Adipocyte (in vitro differentiated cells): ENCODE measurements around the gene PLEKHH1.

Experiments used
- DNase-seq: peaks from one replicate; pipeline ENCODE4 v3.0.0-alpha.2; 2015; ENCODE audit warnings: low read depth
- H3K27me3 ChIP-seq: replicated peaks from 2 replicates; pipeline ENCODE4 v1.7.0; 2013; ENCODE audit warnings: mild to moderate bottlenecking, low read length, moderate library complexity; ENCODE audit not compliant: control insufficient read depth, insufficient read depth
- H3K36me3 ChIP-seq: 2 replicates; pipeline ENCODE4 v1.7.0; 2013; ENCODE audit warnings: low read length, mild to moderate bottlenecking, moderate library complexity; ENCODE audit not compliant: control insufficient read depth, insufficient read depth, severe bottlenecking
- H3K4me1 ChIP-seq: 2 replicates; pipeline ENCODE4 v1.7.0; 2013; ENCODE audit warnings: mild to moderate bottlenecking, low read length, moderate library complexity; ENCODE audit not compliant: control insufficient read depth, insufficient read depth
- H3K4me3 ChIP-seq: 2 replicates; pipeline ENCODE4 v1.7.0; 2013; ENCODE audit warnings: mild to moderate bottlenecking, low read length, moderate library complexity
- H3K9ac ChIP-seq: 2 replicates; pipeline ENCODE4 v1.7.0; 2013; ENCODE audit warnings: mild to moderate bottlenecking, low read length, moderate library complexity
- H3K9me3 ChIP-seq: 2 replicates; pipeline ENCODE4 v1.7.0; 2013; ENCODE audit warnings: mild to moderate bottlenecking, low read length, moderate library complexity; ENCODE audit not compliant: control insufficient read depth

PLEKHH1 gene

DNA sequence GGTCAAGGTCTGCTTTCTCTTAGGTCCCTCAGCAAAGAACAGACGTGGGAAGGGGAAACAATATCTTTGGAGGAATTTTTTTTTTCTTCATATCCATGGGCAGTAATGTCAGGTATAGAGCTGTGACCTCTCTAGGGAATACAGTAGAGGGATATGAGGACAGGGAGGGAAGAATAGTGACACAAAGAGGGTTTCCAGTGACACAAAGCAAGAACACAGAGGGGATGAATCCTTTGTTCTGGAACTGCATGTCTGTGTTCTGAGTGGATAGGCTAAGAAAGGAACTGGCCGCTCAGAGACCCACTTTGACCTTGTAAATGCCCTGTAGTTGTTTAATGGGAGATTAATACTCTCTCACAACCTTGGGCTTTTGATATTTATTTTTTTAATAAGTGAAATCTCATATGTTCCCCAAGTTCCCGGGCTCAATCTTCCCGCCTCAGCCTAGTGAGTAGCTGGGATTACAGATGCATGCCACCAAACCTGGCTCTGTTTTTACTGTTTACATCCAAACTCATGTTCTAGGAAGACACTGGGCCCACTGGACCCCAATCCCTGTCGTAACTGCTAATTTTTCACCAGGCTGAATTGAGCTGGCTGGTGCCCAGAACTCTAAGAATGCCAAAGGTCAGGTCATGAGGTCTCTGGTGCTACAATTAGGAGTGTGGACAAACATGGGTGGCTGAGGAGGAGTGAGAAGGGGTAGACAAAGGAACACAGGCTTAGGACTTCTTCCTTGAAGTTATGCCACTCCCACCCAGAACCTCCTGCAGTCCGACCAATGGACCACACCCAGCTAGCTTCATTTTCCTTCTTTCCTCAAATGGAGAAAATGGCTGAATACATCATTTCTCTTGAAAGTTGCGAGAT is 9.1 kb upstream of the PLEKHH1 start:
- Histone ChIP-seq H3K9ac (no peak overlapping the region), H3K36me3 (no peaks in the 10 kb centered on the region), H3K4me1 (peaks cover 14% of the 10 kb centered on the region), H3K9me3 (no peaks in the 10 kb centered on the region), H3K4me3 (no peak overlapping the region), H3K27me3 (peaks cover 46% of the 10 kb centered on the region)
- DNase-seq = no peak

DNA sequence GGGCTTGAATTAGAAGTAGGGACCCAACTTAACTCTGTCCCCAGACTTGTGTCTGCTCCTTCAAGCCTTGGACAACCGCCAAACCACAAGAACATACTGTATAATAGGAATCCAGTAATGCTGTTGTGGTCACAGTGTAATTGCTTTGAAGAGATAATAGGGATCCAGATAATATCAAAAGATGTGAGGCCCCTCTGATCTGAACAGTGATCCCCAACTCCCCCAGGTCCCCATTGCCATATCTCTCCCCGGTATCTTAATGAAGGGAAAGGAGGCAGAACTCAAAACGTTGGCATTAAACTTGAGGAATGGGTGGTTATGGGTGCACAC is 8.5 kb upstream of the PLEKHH1 start:
- no peak for DNase-seq
- Histone ChIP-seq H3K9ac (no peak overlapping the region), H3K4me3 (no peak overlapping the region), H3K4me1 (peaks cover 14% of the 10 kb centered on the region), H3K9me3 (no peaks in the 10 kb centered on the region), H3K36me3 (no peaks in the 10 kb centered on the region), H3K27me3 (peaks cover 46% of the 10 kb centered on the region)

DNA sequence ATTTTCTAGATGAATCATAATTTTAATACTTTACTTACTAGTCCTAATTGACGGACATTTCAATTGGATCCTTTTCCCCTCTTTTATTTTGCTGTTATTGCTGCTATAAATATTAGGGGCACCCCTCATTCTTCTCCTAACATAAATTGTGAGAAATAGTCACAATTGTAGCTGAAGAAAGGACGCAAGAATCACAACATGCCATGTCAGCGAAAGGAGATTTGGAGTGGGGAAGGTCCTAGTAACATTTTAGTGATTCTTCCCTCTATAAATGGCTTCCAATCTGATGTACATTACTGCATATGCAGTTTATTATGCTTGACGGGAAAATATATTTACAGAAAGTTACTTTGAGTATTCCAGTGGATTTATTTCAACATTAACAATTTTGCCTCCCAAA is 7.7 kb upstream of the PLEKHH1 start:
- H3K27me3 ChIP-seq = peaks cover 47% of the 10 kb centered on the region
- no peaks in the 10 kb centered on the region for H3K36me3 ChIP-seq
- peaks cover 13% of the 10 kb centered on the region for H3K4me1 ChIP-seq
- H3K4me3 ChIP-seq = no peak overlapping the region
- no peak overlapping the region for H3K9ac ChIP-seq
- H3K9me3 ChIP-seq = no peaks in the 10 kb centered on the region
- DNase-seq = no peak

DNA sequence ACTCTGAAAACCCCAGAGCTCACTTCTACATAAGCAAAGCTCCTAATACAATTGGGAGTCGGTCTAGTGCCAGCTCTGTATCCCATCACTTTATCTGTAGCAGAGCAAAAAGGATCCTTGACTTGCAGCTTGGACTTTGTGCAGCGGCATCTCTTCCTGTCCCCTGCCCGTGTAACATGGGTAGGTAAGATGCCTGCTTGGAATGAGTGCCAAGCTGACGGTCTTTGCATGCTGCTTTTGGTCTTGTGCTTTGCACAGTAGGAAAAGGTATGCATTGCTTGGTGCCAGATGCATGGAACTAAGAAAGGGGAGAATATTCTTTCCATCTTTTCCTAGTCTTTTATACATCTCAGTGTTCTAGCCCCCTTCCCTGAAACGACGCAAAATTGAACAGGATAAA is 6.9 kb upstream of the PLEKHH1 start:
- Histone ChIP-seq H3K9me3 (no peaks in the 10 kb centered on the region), H3K4me3 (no peak overlapping the region), H3K27me3 (peaks cover 50% of the 10 kb centered on the region), H3K9ac (no peak overlapping the region), H3K36me3 (no peaks in the 10 kb centered on the region), H3K4me1 (peaks cover 8% of the 10 kb centered on the region)
- no peak for DNase-seq

DNA sequence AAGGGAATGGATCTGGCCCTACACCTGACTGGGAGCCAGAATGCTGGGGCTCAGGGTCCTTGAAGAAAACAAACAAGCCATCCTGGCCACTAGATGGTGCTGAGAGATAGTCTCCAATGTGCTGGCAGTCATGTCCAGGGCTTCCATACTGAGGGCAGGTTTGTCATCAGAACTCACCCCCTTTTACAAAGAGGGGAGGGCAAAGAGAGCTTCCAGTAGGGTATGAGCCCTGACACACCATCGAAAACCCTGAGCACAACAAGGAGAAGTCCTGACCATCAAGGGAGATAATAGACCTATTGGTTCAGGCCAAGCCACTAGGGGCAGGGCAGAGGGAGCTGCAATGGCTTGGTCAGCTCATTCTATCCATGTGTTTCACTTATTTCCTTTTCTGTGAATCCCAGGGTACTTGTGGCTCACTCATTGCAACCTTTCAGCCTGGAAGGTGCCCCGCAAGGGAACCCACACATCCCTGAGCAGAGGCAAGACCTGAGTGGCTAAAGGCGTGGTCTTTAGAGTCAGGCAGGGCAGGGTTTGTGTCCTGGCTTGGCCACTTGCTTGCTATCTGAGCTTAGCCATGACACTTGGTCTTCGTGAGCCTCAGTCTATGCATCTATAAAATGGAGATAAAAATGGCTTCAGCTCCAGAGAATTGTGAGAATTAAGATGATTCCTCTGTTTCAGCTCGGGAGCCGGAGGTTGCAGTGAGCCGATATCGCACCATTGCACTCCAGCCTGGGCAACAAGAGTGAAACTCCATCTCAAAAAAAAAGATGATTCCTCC is 6.2 kb upstream of the PLEKHH1 start:
- H3K36me3 ChIP-seq = no peaks in the 10 kb centered on the region
- no peak overlapping the region for H3K9ac ChIP-seq
- DNase-seq = peak; percentile 63
- H3K4me3 ChIP-seq = no peak overlapping the region
- H3K27me3 ChIP-seq = peaks cover 50% of the 10 kb centered on the region
- H3K4me1 ChIP-seq = peaks cover 8% of the 10 kb centered on the region
- H3K9me3 ChIP-seq = no peaks in the 10 kb centered on the region

DNA sequence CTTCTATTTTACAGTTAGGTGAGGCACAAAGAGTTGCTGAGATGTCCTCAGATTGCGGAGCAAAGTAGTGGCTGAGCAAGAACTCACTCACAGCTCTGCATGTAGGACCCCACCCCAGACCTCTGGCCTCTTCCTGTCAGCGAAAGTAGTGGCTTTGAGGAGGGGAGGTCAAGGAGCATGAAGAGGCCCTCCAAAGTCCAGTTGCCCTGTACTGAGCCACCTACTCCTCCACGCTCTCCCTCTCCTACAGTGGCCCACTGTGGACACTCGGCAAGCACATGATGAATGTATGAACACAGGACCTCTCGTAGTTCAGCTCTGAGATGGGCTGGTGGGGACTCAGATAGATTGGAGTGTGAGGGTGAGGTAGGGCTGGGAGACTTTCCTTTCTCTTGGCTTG is 5.3 kb upstream of the PLEKHH1 start:
- Histone ChIP-seq H3K9me3 (no peaks in the 10 kb centered on the region), H3K27me3 (peaks cover 45% of the 10 kb centered on the region), H3K36me3 (no peaks in the 10 kb centered on the region), H3K4me1 (peaks cover 8% of the 10 kb centered on the region), H3K4me3 (no peak overlapping the region), H3K9ac (no peak overlapping the region)
- no peak for DNase-seq

DNA sequence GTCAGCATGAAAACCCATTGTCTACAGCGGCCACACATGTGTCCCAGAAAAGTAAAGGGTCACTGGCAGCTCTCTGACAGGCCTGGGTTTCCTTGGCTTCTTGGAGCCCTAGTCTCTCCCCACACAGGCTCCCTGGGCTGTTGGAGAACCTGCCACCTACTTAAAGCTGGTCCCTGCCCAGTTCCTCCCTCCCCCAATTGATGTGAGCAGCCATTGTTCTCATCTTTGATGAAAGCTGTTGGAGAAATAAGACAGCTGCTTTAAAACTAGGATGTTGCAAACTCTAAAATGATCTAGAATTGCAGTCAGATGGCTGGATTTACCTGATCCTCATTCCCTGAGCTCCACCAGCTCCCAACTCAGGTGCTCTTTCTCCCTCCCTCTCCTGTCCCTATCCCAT is 4.8 kb upstream of the PLEKHH1 start:
- peaks cover 43% of the 10 kb centered on the region for H3K27me3 ChIP-seq
- H3K36me3 ChIP-seq = no peaks in the 10 kb centered on the region
- peaks cover 8% of the 10 kb centered on the region for H3K4me1 ChIP-seq
- DNase-seq = no peak
- H3K9ac ChIP-seq = no peak overlapping the region
- no peaks in the 10 kb centered on the region for H3K9me3 ChIP-seq
- H3K4me3 ChIP-seq = no peak overlapping the region

DNA sequence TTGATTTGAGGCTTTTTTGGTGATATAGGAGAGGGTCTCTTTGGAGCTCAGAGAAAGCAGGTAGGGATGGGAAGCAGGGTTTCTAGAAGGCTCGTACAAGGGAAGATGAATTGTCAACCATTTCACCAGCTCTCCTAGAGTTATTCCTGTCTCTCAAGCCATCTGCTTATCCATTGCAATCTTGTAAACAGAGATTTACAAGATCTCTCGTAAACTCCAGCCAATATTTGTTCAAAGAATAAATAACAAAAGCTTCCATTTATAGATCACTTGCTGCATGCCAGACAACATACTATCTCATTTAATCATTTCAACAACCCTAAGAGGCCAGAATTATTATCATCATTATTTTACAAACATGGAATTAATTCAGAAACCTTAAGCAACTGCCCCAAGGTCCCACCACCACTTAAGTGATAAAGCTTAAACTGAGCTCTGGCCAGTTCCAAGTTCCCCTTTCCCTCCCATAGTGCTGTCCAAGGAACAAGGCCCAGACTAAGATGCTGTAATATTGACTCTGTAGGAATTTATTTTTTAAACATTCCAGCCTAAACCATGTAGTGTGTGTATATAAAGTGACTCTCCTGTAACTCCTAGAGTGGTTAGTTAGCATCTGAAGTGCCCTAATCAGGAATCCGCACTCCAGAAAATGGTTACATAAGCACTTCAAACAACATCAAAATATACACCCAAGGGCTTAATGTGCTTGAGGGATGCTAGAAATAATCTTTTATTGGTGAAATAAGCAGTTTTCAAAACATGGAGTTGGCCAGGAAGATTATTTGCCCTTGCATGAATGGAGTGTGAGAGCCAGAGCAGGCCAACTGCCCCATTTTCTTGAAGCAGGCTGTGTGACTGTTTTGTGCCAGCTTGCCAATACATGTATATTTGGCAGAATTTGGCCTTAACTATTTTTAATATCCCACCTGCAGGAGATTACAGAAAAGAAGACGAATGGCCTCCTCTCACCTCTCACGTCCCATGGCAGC is 2.8 kb upstream of the PLEKHH1 start:
- Histone ChIP-seq H3K4me1 (no peaks in the 10 kb centered on the region), H3K9me3 (no peaks in the 10 kb centered on the region), H3K4me3 (no peak overlapping the region), H3K36me3 (no peaks in the 10 kb centered on the region), H3K9ac (no peak overlapping the region), H3K27me3 (peaks cover 25% of the 10 kb centered on the region)
- DNase-seq = no peak

DNA sequence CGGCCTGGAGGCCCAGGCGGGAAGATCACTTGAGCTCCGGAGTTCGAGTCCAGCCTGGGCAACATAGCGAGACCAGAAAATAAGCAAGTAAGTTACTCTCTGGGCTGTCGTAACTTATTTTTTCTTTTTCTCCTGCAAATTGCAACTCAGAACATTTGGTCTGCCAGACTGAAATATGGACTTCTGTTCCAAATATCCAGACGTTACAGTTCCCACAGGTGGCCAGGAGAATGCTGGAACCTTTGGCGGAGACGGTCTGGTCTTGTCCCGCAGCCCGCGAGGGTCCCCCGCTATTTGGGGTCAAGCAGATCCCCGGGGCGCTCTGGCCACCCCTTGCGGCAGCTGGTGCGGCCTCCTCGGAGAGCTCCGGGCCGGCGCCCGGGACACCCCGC is 488 bp upstream of the PLEKHH1 start:
- peak overlapping the region; percentile 84 for H3K9ac ChIP-seq
- H3K4me1 ChIP-seq = no peaks in the 10 kb centered on the region
- no peaks in the 10 kb centered on the region for H3K36me3 ChIP-seq
- peaks cover 13% of the 10 kb centered on the region for H3K27me3 ChIP-seq
- H3K9me3 ChIP-seq = no peaks in the 10 kb centered on the region
- no peak for DNase-seq
- peak overlapping the region; percentile 84 for H3K4me3 ChIP-seq

DNA sequence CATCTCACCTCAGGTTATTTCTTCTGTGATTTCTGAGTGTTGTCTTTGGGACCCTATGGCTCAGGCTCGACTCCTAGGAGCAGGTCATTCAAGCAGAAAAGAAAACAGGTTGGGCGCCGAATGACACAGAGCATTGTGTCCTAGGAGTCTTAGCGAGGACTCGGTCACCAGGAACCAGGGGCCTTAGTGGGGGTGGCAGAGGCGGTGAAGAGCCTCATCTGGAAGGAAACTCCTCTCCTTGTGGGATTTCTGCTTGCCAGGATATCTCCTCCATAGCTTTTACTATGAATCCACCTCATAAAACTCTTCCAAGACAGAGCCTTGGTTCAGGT is 630 bp downstream of the PLEKHH1 start:
- peaks cover 2% of the 10 kb centered on the region for H3K4me1 ChIP-seq
- peak overlapping the region; percentile 84 for H3K9ac ChIP-seq
- DNase-seq = peak; percentile 9
- peaks cover 13% of the 10 kb centered on the region for H3K27me3 ChIP-seq
- H3K4me3 ChIP-seq = peak overlapping the region; percentile 84
- no peaks in the 10 kb centered on the region for H3K36me3 ChIP-seq
- H3K9me3 ChIP-seq = no peaks in the 10 kb centered on the region

DNA sequence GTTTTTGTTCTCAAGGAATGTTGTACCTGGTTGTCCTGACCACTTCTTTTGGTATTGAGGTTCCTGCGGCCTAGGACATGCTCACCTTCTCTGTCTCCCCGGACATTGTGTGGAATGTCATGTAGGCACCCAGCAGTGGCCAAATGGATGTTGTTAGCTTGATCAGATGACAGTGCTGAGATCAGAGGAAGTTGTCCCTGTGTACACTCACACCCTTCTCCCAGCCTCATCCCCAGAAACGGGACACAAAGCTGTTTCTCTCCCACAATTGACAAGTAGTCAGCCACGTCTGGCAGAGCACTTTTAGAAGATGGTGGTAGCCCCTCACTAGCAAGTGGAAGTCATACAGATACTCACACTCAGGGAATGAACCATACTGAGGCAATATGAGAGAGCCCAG is 3.0 kb downstream of the PLEKHH1 start:
- Histone ChIP-seq H3K36me3 (no peaks in the 10 kb centered on the region), H3K27me3 (no peaks in the 10 kb centered on the region), H3K9me3 (no peaks in the 10 kb centered on the region), H3K4me3 (no peak overlapping the region), H3K4me1 (peaks cover 5% of the 10 kb centered on the region), H3K9ac (no peak overlapping the region)
- no peak for DNase-seq
